Lower leg skin (tissue), 3 donors: Measurements from ENCODE around the gene ATP6V0A1.
A peak's percentile ranks its signal among the peaks of the same experiment; 100 is the strongest.

Experiments
- CTCF ChIP-seq, 3 donors: fragments of 450-650 bp; IDR thresholded peaks; one replicate each; pipeline ENCODE4 v1.5.1; 2016; ENCODE audit warnings: antibody characterized with exemption in 3 of 3, mild to moderate bottlenecking in 3 of 3, moderate library complexity in 2 of 3
- POLR2A ChIP-seq, 2 donors: fragments of 450-650 bp; IDR thresholded peaks; one replicate each; pipeline ENCODE4 v1.6.1; 2016 to 2017; ENCODE audit warnings: antibody characterized with exemption in 2 of 2, mild to moderate bottlenecking in 1 of 2, moderate library complexity in 1 of 2

DNA sequence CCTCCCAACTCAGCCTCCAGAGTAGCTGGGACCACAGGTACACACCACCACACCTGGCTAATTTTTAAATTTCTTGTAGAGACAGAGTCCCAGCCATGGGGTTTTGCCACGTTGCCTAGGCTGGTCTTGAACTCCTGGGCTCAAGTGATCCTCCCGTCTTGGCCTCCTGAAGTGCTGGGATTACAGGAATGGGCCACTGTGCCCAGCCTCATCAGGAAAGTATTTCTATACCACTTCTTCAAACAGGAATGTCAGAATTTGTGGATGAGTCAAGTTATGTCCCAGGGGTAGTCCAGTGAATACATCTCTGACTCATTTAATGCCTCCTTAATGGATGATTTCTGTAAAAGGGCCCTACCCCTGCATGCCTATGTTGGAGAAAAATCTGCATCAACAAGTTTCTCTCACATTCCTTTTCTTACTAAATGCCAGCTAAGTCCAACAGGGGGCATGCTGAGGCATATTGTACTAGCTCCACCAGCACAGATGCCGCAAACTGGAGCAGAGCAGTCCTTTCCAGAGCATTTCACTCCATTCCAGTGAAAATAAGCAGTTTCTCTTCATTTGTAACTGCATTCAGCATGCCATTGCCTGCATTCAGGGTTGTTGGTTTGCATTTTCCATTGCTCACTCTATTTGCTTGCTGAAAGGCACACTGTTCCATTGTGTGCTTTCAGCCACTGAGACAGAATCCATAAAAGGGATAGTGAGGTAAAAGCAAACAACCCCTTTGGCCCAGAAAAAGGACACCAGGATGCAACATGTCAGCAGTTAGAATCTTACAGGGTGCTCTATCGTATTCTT lies 30.3 kb upstream of the ATP6V0A1 start:
- TF ChIP-seq CTCF (IDR thresholded peaks at IDR 0.05) = peak in 1 of 3 donors; percentile 83
- no peak for TF ChIP-seq POLR2A (IDR thresholded peaks at IDR 0.05)
